GM18909 (cell line): ENCODE data around the gene DEFB128.
"Not testable (repeated sequence)": the region's sequence is repeated elsewhere in the genome, so short reads cannot be mapped to it uniquely, and the experiment has no call there.

Source experiments
- ATAC-seq: cut with Tn5 transposase; IDR thresholded peaks from one replicate; pipeline ENCODE4 v1.9.1; 2021; ENCODE audit warnings: mild to moderate bottlenecking; ENCODE audit not compliant: unreplicated experiment, poor library complexity

The DEFB128 gene

DNA sequence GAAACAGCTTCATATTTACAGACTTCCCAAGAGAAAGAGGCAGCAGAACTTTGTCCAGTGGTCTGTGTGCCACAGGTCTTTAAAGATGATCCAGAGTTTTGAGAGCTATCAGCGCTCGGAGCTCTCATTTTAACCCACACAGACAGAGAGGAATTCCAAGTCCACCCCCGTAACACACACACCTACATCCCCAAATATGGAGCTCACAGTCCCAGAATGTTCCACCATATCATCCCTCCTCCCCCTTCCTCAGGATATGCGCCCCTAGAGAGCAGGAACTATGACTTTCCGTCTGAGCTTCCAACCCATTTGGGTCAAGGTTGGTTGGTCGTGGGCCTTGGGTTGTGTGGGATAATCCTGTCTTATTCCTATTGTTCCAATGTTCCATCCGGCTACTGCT lies at the start of gene DEFB128:
TSS of gene DEFB128 (minus strand) at position 101 of the 400 bp plus-strand sequence. CDS start at position 13, 88 bp downstream.
- ATAC-seq = no peak

DNA sequence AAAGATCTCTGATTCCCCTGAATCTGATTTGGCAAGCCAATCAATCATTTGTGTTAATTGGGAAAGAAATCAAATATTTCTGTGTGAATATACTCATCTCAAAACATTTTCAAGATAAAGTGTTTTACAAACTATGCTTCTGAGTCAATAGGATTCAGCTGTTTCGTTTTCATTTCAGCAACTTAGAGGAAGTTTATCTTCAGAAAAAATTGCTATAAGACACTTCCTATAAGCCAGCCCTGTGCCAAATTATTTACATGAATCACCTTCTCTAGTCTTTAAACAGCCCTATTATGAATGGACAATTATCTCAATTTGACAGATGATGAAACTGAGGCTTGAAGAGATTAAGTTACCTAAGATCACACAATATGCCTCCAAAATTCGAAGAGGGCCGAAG lies 48.4 kb upstream of the DEFB128 start:
- ATAC-seq = no peak

DNA sequence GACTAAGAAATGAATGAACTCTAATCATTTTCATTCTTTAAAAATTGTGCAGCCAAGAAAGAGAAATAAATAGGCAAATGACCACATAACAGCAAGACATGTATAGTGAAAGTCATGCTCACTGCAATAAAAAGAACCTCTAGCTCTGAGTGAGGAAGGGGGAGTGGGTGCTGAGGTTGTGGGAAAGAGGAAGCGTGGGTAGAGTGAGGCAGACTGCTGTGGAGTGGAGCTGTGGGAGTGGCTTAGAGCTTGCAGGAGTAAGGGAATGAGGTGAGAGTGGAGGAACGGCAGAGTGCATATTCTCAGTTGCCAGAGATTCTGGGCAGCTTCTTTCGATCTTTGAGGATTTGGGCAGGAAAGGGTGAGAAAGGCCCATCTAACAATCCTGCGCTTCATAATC lies 48.0 kb upstream of the DEFB128 start:
- ATAC-seq = no peak

DNA sequence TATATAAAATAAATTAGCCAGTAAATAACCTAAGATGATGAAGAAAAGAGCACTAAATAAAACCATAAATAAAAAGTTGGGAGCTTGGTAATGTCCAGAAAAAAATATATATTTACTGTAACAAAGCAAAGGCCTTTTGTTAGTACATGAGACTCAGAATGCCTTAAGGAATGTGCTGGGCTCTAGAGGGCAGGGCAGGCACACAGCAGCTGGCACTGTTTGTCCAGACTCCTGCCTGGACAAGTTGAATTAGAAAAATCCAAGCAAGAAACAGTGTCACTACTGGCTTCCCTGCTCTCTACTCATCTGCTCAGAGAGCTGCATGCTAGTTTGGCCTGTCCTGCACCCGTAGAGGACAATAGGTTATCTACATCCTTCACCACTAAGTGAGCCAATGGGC lies 46.4 kb upstream of the DEFB128 start:
- ATAC-seq = no peak

DNA sequence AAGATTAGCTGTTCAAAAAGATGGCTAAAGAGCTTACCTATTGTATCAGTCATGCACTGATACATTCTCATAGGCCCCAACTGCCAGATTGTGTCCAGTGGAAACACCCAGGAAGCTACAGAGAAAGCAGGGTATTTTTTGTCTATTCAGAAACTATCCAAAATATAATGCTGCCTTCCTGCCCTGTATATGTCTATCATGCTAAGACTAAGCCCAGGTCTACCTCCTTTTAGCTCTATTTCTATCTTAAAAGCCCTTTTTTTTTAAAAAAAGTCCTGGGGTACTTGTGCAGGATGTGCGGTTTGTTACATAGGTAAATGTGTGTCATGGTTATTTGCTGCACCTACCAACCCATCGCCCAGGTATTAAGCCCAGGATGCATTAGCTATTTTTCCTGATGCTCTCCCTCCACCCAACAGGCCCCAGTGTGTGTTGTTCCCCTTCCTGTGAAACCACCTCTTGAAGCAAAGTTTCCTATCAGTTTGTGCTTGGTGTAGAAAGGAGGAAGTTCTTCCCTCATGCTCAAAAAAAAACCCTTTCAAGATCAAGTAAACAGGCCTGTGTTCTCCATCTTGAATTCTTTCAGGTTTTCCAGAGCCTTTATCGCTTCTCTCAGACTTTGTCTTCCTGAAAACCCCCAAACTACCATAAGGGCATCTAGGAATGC lies 38.1 kb upstream of the DEFB128 start:
- no peak for ATAC-seq

DNA sequence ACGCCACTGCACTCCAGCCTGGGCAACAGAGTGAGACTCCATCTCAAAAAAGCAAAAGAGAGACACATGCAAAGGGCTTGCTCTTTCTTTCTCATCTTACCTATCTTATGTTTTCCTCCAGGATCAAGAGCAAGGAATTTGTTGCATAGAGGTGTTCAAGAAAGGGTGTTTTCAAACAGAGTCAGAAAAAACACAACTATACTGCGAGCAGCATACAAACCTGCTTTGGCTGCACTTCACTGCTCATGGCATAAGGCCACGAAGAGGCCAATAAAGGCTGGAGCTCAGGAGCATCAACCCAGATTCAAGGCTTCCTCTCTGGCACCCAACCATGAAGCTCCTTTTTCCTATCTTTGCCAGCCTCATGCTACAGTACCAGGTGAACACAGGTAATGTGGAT lies 37.4 kb upstream of the DEFB128 start, which contains the start of gene DEFB129:
TSS of gene DEFB129 (plus strand) at position 301 of the 400 bp plus-strand sequence. CDS start at position 332, 31 bp downstream.
- no peak for ATAC-seq

GRCh38 chr20:225879-226278 lies 36.4 kb upstream of the DEFB128 start:
- ATAC-seq = not testable (repeated sequence)

- no peak for ATAC-seq
These were observed 31.8 kb upstream of the DEFB128 start for GRCh38 chr20:221258-221830.

DNA sequence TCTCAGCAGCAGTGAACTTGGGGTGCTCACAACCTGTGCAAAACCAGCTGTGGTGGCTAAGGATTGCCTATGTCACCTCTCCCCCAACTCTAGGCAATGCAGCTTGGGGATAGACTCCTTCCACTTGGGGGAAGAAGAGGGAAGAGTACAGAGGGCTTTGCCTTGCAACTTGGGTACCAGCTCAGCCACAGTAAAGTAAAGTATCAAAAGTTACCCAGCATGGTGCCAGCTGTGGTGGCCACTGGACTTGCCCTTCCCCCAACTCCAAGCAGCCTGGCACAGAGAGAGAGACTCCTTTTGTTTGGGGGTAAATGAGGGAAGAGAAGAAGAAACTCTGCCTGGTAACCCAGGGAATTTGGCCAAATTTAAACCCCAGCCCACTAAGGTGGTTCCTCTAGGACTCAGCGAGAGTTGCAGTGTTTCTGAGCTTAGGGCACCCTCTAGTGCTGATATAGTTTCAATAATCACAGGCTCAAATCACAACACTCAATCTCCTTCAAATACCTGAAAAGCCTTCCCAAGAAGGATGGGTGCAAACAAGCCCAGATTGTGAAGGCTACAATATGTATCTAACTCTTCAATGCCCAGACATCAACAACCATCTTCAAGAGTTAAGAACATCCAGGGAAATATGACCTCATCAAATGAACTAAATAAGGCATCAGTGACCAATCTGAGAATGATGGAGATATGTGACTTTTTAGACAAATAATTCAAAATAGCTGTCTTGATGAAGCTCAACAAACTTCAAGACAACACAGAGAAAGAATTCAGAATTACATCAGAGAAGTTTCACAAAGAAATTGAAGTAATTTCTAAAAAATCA lies 30.0 kb upstream of the DEFB128 start:
- ATAC-seq = no peak

DNA sequence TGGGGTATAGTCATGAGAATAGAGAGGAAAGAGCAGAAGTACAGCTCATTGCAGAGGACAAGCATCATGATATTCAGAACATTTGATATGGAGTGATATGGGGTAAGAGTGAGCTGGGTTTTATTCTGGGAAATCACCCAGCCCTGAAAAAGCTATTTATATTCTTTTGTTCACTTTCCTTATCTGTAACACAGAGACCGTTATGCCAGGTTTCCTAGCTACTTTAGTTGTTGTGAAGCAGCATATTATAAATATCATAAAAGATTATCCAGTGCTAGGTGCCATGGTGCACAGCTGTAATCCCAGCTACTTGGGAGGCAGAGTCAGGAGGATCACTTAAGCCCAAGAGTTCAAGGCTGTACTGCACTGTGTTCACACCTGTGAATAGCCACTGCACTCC lies 27.8 kb upstream of the DEFB128 start:
- no peak for ATAC-seq

DNA sequence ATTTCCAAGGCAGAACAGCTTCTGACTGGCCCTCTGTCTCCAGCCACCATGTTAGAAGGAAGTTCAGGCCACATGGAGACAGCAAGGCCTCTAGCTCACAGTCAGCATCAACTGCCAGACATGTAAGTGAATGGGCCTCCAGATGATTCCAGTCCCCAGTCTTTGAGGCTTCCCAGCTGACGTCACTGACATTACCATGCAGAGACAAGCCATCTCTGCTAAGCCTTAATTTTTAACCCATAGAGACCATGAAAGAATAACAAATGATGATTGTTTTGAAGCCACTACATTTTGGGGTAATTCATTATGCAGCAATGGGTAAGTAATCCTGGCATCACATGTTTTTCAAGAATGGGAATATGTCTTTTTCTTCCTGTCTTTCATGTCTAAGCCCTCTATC lies 26.3 kb upstream of the DEFB128 start:
- ATAC-seq = no peak

DNA sequence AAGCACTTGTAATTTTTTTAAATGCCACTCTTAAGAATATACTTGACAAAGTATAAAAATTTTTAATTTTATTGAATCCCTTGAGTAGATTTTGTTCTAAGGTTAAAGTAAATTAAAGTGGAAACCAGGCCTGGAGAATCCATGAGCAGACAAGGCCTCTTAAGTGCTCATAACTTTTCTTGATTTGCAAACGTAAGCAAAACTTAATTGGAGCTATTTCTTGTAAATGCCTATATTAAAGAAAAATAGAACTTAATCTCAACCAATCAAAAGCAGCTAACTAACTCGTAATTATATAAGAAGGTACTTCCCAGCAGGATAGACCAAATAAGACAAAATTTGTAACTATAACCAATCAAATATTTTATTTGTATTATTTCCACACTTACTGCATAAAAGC lies 24.9 kb upstream of the DEFB128 start:
- ATAC-seq = no peak

DNA sequence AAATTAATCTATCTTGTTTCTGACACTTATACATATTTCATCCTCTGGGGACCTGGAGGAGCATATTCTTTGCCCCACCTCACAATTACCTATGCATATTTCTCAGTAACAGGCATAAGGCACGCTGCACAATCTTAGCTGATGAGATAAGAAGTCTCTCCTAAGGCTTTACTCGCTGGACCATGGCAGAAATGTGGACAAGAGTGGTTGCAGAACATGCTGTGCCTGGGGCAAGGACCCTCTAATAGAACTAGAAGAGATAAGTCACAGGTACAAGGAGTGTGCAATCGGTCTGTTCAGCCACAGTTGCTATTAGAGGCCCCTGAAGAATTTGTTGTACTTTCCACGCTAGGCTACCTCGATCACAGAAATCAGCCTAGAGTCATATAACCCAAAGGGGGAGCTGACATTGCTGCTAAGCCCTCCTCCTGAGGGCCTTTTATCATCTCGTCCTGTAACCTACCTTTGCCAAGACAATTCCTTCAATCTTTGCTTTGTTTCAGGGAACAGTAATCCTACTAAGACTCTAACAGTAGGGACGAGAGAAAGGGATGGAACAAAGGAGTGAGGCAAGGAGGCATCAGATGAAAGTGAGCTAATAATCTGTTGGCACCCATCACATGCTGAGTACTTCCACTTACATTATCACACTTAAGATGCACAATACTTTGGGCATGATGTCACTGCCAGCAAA lies 21.4 kb upstream of the DEFB128 start:
- no peak for ATAC-seq

- peak; percentile 57 for ATAC-seq
These were observed 19.5 kb upstream of the DEFB128 start for GRCh38 chr20:208942-209566.

DNA sequence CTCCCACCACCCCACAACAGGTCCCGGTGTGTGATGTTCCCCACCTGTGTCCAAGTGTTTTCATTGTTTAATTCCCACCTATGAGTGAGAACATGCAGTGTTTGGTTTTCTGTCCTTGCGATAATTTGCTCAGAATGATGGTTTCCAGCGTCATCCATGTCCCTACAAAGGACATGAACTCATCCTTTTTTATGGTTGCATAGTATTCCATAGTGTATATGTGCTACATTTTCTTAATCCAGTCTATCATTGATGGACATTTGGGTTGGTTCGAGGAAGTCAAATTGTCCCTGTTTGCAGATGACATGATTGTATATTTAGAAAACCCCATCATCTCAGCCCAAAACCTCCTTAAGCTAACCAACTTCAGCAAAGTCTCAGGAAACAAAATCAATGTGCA lies 14.1 kb upstream of the DEFB128 start:
- ATAC-seq = not testable (repeated sequence)

DNA sequence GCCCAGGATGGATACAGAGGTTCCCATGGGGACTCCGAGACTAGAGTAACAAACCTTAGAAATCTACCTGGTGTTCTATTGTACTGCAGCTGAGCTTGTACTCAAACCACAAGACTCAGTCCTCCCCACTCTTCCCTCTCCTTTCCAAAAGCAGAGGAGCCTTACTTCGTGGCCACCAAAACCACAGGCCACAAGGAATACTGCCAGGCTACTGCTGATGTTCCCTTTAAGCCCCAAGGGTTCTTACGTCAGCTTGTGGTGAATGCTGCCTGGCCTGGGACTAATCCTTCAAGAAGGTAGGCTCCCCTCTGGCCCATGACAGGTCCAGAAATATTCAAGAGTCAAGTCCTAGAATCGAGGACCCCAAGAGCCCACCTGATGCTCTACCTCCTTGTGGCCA lies 10.5 kb upstream of the DEFB128 start:
- ATAC-seq = no peak

DNA sequence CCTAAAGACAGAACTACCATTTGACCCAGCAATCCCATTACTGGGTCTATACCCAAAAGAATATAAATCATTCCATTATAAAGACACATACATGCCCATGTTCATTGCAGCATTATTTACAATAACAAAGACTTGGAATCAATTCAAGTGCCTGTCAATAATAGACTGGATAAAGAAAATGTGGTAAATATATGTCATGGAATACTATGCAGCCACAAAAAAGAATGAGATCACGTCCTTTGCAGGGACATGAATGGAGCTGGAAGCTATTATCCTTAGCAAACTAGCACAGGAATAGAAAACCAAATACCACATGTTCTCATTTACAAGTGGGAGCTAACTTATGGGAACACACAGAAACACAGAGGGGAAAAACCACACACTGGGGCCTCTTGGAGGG lies 8.7 kb upstream of the DEFB128 start:
- no peak for ATAC-seq

DNA sequence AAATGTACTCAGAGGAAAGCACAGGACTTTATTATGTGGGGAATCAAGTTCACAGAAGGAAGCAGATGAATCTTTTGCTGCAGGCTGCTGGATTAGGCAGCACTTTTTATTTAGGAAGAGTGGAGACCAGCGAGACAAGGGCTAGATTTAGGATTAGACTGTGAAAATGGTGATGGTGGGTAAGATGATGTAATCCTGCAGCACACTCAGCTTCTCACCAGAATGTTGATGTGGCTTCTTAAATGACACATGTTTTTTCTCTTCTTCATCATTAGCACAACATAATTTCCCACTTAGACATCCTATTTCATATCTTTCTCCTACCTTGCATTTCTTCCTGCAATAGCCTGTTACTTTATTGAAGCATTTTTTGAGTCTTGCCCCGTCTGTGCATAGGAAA lies 1.8 kb downstream of the DEFB128 start:
- no peak for ATAC-seq

DNA sequence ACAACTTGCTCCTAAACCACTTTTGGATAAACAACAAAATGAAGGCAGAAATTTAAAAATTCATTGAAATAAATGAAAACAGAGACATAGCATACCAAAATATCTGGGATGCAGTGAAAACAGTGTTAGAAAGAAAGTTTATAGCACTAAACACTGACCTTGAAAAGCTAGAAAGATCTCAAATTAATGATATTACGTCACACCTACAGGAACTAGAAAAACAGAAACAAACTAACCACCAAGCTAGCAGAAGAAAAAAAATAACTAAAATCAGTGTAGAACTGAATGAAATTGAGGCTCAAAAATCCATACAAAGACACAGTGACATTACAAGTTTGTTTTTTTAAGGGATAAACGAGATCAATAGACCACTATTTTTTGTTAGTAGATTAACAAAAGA lies 5.2 kb downstream of the DEFB128 start:
- no peak for ATAC-seq

GRCh38 chr20:168876-169275 lies 20.6 kb downstream of the DEFB128 start:
- ATAC-seq = no peak
